RWPE2 (cell line): ENCODE results near the gene SAP30.
A peak's percentile ranks its signal among the peaks of the same experiment; 100 is the strongest.

Experiments
- ATAC-seq: fragments of 200-7000 bp; cut with Tn5 transposase; 3 replicates; pipeline ENCODE4 v1.9.1; 2021; ENCODE audit warnings: low read depth
- DNase-seq: peaks from one replicate; pipeline ENCODE4 v3.0.0-alpha.2; 2020; ENCODE audit warnings: low spot score
- H3K27ac ChIP-seq: fragments of 450-650 bp; 2 replicates; pipeline ENCODE4 v1.5.1; 2017; ENCODE audit warnings: mild to moderate bottlenecking; ENCODE audit not compliant: poor library complexity, severe bottlenecking
- H3K27me3 ChIP-seq: fragments of 250-450 bp; sonication (Bioruptor Pico); 2 replicates; pipeline ENCODE4 v1.5.1; 2021; ENCODE audit warnings: mild to moderate bottlenecking, moderate library complexity; ENCODE audit not compliant: insufficient read depth, poor library complexity, severe bottlenecking
- H3K36me3 ChIP-seq: fragments of 250-450 bp; sonication (Bioruptor Pico); 2 replicates; pipeline ENCODE4 v1.5.1; 2020; ENCODE audit warnings: low read depth, mild to moderate bottlenecking, moderate library complexity
- H3K4me1 ChIP-seq: fragments of 250-450 bp; sonication (Bioruptor Pico); 2 replicates; pipeline ENCODE4 v1.5.1; 2021; ENCODE audit warnings: mild to moderate bottlenecking, moderate library complexity; ENCODE audit not compliant: insufficient read depth, poor library complexity, severe bottlenecking
- H3K4me3 ChIP-seq: fragments of 250-450 bp; sonication (Bioruptor Pico); 2 replicates; pipeline ENCODE4 v1.5.1; 2021; ENCODE audit warnings: mild to moderate bottlenecking, moderate library complexity; ENCODE audit not compliant: severe bottlenecking
- H3K9me3 ChIP-seq: fragments of 250-450 bp; sonication (Bioruptor Pico); 2 replicates; pipeline ENCODE4 v1.5.1; 2021; ENCODE audit warnings: mild to moderate bottlenecking, moderate library complexity; ENCODE audit not compliant: severe bottlenecking
- CTCF ChIP-seq: fragments of 450-650 bp; IDR thresholded peaks from one replicate; pipeline ENCODE4 v1.5.1; 2017; ENCODE audit warnings: mild to moderate bottlenecking, moderate library complexity; ENCODE audit not compliant: poor library complexity, severe bottlenecking

SAP30 gene

DNA sequence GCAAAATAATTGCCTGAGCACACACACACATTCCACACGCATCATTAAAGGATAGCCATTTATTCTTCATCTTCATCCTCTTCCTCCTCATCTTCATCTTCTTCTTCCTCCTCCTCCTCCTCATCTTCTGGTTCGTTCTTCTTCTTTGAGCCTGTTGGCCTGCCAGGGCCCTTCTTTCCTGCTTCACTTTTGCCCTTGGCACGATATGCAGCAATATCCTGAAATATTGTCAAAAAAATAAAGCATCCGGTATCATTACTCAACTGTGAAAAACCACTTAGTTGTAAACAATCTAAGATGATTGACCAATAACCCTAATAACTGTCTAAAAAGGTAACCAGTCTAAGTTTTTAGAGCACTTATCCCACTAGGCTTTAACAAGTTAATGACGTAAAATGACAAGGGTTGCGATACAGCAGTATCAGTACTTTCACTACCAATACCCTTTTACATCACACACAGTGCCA is 38.7 kb upstream of the SAP30 start:
- peaks cover 63% of the 10 kb centered on the region for H3K36me3 ChIP-seq
- no peaks in the 10 kb centered on the region for H3K27me3 ChIP-seq
- ATAC-seq (no peak), DNase-seq (no peak)
- H3K4me3 ChIP-seq, result peak overlapping the region; percentile 97
- H3K4me1 ChIP-seq, result peaks cover 30% of the 10 kb centered on the region
- no peaks in the 10 kb centered on the region for H3K9me3 ChIP-seq
- TF ChIP-seq CTCF, result no peak
- H3K27ac ChIP-seq, result peak overlapping the region; percentile 89

- Histone ChIP-seq H3K27ac (peak overlapping the region; percentile 89), H3K9me3 (no peaks in the 10 kb centered on the region), H3K27me3 (no peaks in the 10 kb centered on the region), H3K4me3 (peak overlapping the region; percentile 97), H3K36me3 (peaks cover 57% of the 10 kb centered on the region), H3K4me1 (peaks cover 30% of the 10 kb centered on the region)
- ATAC-seq (no peak), DNase-seq (no peak)
- TF ChIP-seq CTCF, result no peak
Measured at GRCh38 chr4:173332963-173333657, 37.6 kb upstream of the SAP30 start.

GRCh38 chr4:173333658-173334084 is 37.1 kb upstream of the SAP30 start:
- peaks cover 51% of the 10 kb centered on the region for H3K36me3 ChIP-seq
- ATAC-seq, result no peak
- H3K9me3 ChIP-seq, result no peaks in the 10 kb centered on the region
- H3K27me3 ChIP-seq, result no peaks in the 10 kb centered on the region
- H3K27ac ChIP-seq, result peak overlapping the region; percentile 89
- peaks cover 30% of the 10 kb centered on the region for H3K4me1 ChIP-seq
- no peak for DNase-seq
- peak overlapping the region; percentile 97 for H3K4me3 ChIP-seq
- TF ChIP-seq CTCF, result no peak

DNA sequence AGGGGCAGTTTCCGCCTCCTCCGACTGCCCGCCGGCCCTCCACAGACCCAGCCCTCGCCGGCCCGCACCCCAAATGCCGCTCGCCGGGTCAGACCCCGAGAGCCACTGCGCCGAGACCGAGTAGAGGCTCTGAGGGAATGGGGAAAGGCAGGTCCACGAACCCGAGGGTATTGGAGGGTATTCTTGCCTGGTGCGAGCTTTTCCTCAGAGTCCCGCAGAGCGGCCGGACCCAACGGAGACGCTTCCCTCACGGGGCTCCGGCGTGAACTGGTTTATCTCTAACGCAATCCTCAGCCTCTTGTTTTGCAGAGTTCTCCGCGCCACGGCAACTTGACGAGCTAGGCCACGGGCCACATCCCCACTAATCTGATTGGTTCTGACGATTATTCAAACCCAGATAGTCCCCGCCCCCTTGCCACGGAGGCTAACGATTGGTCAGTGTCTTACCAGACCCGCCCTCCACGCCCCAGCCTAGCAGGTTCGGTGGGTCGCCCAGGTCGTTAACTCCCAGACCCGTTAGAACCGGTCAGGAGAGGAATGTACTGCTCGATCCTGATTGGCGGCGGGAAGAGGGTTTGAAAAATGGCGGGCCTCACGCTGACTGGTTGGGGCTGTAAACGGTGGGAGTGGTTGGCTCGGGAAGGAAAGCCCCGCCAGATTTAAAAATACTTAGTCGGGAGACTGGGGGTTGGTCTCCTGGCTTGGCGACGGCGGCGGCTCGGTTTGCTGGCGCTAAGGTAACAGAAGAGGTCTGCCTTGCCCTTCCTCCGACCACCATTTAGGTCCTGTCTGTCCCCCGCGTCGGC is 36.5 kb upstream of the SAP30 start, which contains the start of gene HMGB2:
Gene HMGB2, minus strand, starts transcription at position 274 of the 806 bp plus-strand sequence. CDS start 709 bp downstream, outside the sequence.
- Histone ChIP-seq H3K27ac (peak within 1 kb of the TSS; percentile 89), H3K36me3 (peaks cover 45% of the 10 kb centered on the region), H3K4me1 (peaks cover 30% of the 10 kb centered on the region), H3K9me3 (no peaks in the 10 kb centered on the region), H3K27me3 (no peaks in the 10 kb centered on the region), H3K4me3 (peak within 1 kb of the TSS; percentile 97)
- TF ChIP-seq CTCF, result no peak
- ATAC-seq (peak; percentile 85), DNase-seq (peak; percentile 100)
